ENCODE data around the gene HEXIM2. TPM values are rescaled to one million over a fixed set of nuclear protein-coding genes. Genes with fewer than 3 reads are reported as not detected.

HEXIM2 gene
- total RNA-seq, 1 experiment from 2014 or later: 12.5 TPM

GRCh38 chr17:45164734-45165269, 3.1 kb downstream of the HEXIM2 start:
- Histone ChIP-seq H3K14ac (ENCODE audit: insufficient read depth, low read length) (no peak overlapping the region), H2AFZ (ENCODE audit: low read length) (no peak overlapping the region), H3K9ac (ENCODE audit: extremely low read depth, insufficient read length, low read length) (no peak overlapping the region), H3K27me3 (ENCODE audit: insufficient read depth, low read length) (no peaks in the 10 kb centered on the region), H2BK5ac (ENCODE audit: insufficient read length, low read length) (no peak overlapping the region), H3K79me1 (ENCODE audit: insufficient read depth, low read depth, low read length, poor library complexity, severe bottlenecking) (no peaks in the 10 kb centered on the region), H3T11ph (ENCODE audit: low read length) (no peak overlapping the region), H3K23me2 (ENCODE audit: insufficient read length, low read depth, low read length, poor library complexity, severe bottlenecking) (peaks cover 6% of the 10 kb centered on the region), H2BK20ac (ENCODE audit: low read depth, low read length, poor library complexity, severe bottlenecking) (no peak overlapping the region), H4K20me1 (ENCODE audit: control insufficient read depth, insufficient read depth, insufficient read length) (no peaks in the 10 kb centered on the region), H2AK5ac (ENCODE audit: insufficient read length, low read length) (no peak overlapping the region), H2BK12ac (ENCODE audit: insufficient read length, low read depth, low read length) (no peak overlapping the region), H3K56ac (ENCODE audit: insufficient read length, low read depth, low read length) (no peak overlapping the region), H3K4ac (ENCODE audit: low read depth, low read length) (no peak overlapping the region), H4K5ac (ENCODE audit: insufficient read length, low read depth, low read length) (no peak overlapping the region), H3K79me2 (ENCODE audit: insufficient read depth, low read length) (no peaks in the 10 kb centered on the region), H4K91ac (ENCODE audit: insufficient read length, low read depth, low read length) (no peak overlapping the region), H2BK15ac (ENCODE audit: low read depth, low read length) (no peak overlapping the region), H4K8ac (replicated peaks; ENCODE audit: insufficient read length, low read depth, low read length) (no peak overlapping the region), H3K18ac (ENCODE audit: insufficient read length, low read depth, low read length) (no peak overlapping the region), H3K23ac (ENCODE audit: insufficient read length, low read depth, low read length) (no peak overlapping the region), H3K4me1 (ENCODE audit: insufficient read depth, low read length) (no peaks in the 10 kb centered on the region), H3K27ac (ENCODE audit: insufficient read length, low read depth, low read length) (no peak overlapping the region), H3K4me2 (ENCODE audit: insufficient read depth, insufficient read length, low read length) (no peak overlapping the region), H3K9me3 (ENCODE audit: control insufficient read depth, low read depth, low read length) (no peaks in the 10 kb centered on the region), H2BK120ac (ENCODE audit: low read depth, low read length, poor library complexity, severe bottlenecking) (no peak overlapping the region)
- no peak overlapping the region; a peak in 1 of 5 replicates for H3K4me3 Mint-ChIP-seq
- H3K36me3 Mint-ChIP-seq (ENCODE audit: insufficient read depth in 1 of 3, low read depth in 3 of 3): peaks cover 4 to 17% (median 17%) of the 10 kb centered on the region in 3 experiments; a peak in 6 of 7 replicates
- DNase-seq: no peak
- H3K9me3 Mint-ChIP-seq: no peaks in the 10 kb centered on the region
- peaks cover 9 to 13% of the 10 kb centered on the region in 2 experiments for H3K4me1 Mint-ChIP-seq
- no CpG with 5 or more reads among the region's 7 CpGs for WGBS (ENCODE audit: extremely low coverage, insufficient read length, low lambda C conversion rate)
- no peak for TF ChIP-seq CTCF (conservative IDR thresholded peaks at IDR 0.05)
- no peaks in the 10 kb centered on the region for H3K27me3 Mint-ChIP-seq (ENCODE audit: low read depth)
- H3K27ac Mint-ChIP-seq: no peak overlapping the region; a peak in 2 of 7 replicates
